ENCODE measurements around the gene COL4A2. TPM values are rescaled to one million over a fixed set of nuclear protein-coding genes. Genes with fewer than 3 reads are reported as not detected.

COL4A2 gene
- total RNA-seq, 1 donor from 2014 or later = 159 TPM

- H3K4me3 Mint-ChIP-seq = no peak overlapping the region
- no peaks in the 10 kb centered on the region for H3K27me3 Mint-ChIP-seq (ENCODE audit: low read depth)
- peaks cover 5% of the 10 kb centered on the region for H3K36me3 Mint-ChIP-seq (ENCODE audit: low read depth)
- H3K9me3 Mint-ChIP-seq = no peaks in the 10 kb centered on the region
- DNase-seq (ENCODE audit: low read depth, low spot score) = no peak
- no peak for TF ChIP-seq CTCF (conservative IDR thresholded peaks at IDR 0.05)
- H3K4me1 Mint-ChIP-seq = peaks cover 11% of the 10 kb centered on the region
- no peak overlapping the region for H3K27ac Mint-ChIP-seq (ENCODE audit: unreplicated experiment)
Measured at GRCh38 chr13:110285991-110286832, 20.9 kb upstream of the COL4A2 start.

GRCh38 chr13:110286833-110287819 lies 20.0 kb upstream of the COL4A2 start:
- DNase-seq (ENCODE audit: low read depth, low spot score) = no peak
- TF ChIP-seq CTCF (conservative IDR thresholded peaks at IDR 0.05) = no peak
- Mint-ChIP-seq H3K4me1 (peaks cover 11% of the 10 kb centered on the region), H3K9me3 (no peaks in the 10 kb centered on the region), H3K27ac (ENCODE audit: unreplicated experiment) (no peak overlapping the region), H3K36me3 (ENCODE audit: low read depth) (peaks cover 5% of the 10 kb centered on the region), H3K4me3 (no peak overlapping the region), H3K27me3 (ENCODE audit: low read depth) (no peaks in the 10 kb centered on the region)

GRCh38 chr13:110289174-110289573 lies 17.9 kb upstream of the COL4A2 start:
- Mint-ChIP-seq H3K4me1 (peaks cover 11% of the 10 kb centered on the region), H3K9me3 (no peaks in the 10 kb centered on the region), H3K27me3 (ENCODE audit: low read depth) (no peaks in the 10 kb centered on the region), H3K36me3 (ENCODE audit: low read depth) (peaks cover 5% of the 10 kb centered on the region), H3K27ac (ENCODE audit: unreplicated experiment) (no peak overlapping the region), H3K4me3 (no peak overlapping the region)
- DNase-seq (ENCODE audit: low read depth, low spot score) = no peak
- no peak for TF ChIP-seq CTCF (conservative IDR thresholded peaks at IDR 0.05)

GRCh38 chr13:110289661-110290060 lies 17.4 kb upstream of the COL4A2 start:
- Mint-ChIP-seq H3K36me3 (ENCODE audit: low read depth) (peaks cover 5% of the 10 kb centered on the region), H3K9me3 (no peaks in the 10 kb centered on the region), H3K27me3 (ENCODE audit: low read depth) (no peaks in the 10 kb centered on the region), H3K27ac (ENCODE audit: unreplicated experiment) (no peak overlapping the region), H3K4me3 (no peak overlapping the region), H3K4me1 (peaks cover 11% of the 10 kb centered on the region)
- no peak for DNase-seq (ENCODE audit: low read depth, low spot score)
- TF ChIP-seq CTCF (conservative IDR thresholded peaks at IDR 0.05) = no peak

- peaks cover 5% of the 10 kb centered on the region for H3K36me3 Mint-ChIP-seq (ENCODE audit: low read depth)
- no peaks in the 10 kb centered on the region for H3K9me3 Mint-ChIP-seq
- no peaks in the 10 kb centered on the region for H3K27me3 Mint-ChIP-seq (ENCODE audit: low read depth)
- no peak overlapping the region for H3K4me3 Mint-ChIP-seq
- peaks cover 11% of the 10 kb centered on the region for H3K4me1 Mint-ChIP-seq
- DNase-seq (ENCODE audit: low read depth, low spot score) = no peak
- H3K27ac Mint-ChIP-seq (ENCODE audit: unreplicated experiment) = no peak overlapping the region
- no peak for TF ChIP-seq CTCF (conservative IDR thresholded peaks at IDR 0.05)
Measured at GRCh38 chr13:110290153-110290552, 16.9 kb upstream of the COL4A2 start.

Measured in neural crest cell (in vitro differentiated cells).